Choroid plexus epithelial cell (primary cell): ENCODE data around the gene TRIM2.
A peak's percentile ranks its signal among the peaks of the same experiment; 100 is the strongest.

Source experiments
- DNase-seq: peaks from one replicate; pipeline ENCODE4 v3.0.0-alpha.2; 2010; ENCODE audit warnings: low read depth
- H3K4me3 ChIP-seq: 2 replicates; pipeline ENCODE4 v1.5.1; 2011; ENCODE audit warnings: low read depth, mild to moderate bottlenecking, control low read depth, low read length, moderate library complexity
- TF ChIP-seq, protein P1 (sequence below): conservative IDR thresholded peaks from 2 replicates; pipeline ENCODE4 v1.5.1; 2011; ENCODE audit warnings: low read depth, mild to moderate bottlenecking, control low read depth, inconsistent platforms, low read length, moderate library complexity

The TRIM2 gene

DNA sequence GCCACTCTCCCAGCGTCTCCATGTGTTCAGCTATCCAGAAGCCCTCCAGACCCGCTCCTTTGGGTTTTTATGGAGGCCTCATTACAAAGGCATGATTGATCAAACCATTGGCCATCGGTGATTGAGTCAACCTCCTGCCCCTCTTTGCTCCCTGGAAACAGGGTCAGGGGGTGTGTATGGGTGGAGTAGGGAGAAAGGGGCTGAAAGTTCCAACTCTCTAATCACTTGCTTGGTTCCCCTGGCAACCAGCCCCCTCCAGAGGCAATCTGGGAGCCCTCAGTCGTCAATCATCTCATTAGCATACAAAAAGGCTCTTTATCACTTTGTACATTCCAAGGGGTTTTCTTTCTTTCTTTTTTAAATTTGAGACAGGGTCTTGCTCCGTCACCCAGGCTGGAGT lies 2.3 kb downstream of the TRIM2 start:
- H3K4me3 ChIP-seq = no peak overlapping the region
- TF ChIP-seq, protein P1, sequence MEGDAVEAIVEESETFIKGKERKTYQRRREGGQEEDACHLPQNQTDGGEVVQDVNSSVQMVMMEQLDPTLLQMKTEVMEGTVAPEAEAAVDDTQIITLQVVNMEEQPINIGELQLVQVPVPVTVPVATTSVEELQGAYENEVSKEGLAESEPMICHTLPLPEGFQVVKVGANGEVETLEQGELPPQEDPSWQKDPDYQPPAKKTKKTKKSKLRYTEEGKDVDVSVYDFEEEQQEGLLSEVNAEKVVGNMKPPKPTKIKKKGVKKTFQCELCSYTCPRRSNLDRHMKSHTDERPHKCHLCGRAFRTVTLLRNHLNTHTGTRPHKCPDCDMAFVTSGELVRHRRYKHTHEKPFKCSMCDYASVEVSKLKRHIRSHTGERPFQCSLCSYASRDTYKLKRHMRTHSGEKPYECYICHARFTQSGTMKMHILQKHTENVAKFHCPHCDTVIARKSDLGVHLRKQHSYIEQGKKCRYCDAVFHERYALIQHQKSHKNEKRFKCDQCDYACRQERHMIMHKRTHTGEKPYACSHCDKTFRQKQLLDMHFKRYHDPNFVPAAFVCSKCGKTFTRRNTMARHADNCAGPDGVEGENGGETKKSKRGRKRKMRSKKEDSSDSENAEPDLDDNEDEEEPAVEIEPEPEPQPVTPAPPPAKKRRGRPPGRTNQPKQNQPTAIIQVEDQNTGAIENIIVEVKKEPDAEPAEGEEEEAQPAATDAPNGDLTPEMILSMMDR = no peak
- DNase-seq = no peak

DNA sequence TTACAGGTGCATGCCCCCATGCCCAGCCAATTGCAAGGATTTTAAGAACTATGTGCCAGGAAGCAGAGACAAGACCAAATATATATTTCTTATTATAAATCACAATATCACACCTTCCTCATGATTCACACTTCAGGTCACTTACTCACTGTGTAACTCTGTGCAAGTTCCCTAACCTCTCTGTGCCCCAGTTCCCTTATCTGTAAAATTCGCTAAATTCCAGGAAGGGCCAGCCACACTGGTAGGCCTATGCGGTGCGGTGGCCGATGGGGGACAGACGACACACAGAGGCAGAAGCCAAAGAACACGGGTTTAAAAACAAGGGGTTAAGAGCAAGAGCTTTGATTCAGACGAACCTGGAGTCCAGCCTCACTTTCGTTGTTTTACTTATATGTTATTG lies 2.8 kb downstream of the TRIM2 start:
- TF ChIP-seq, protein P1 = no peak
- H3K4me3 ChIP-seq = no peak overlapping the region
- DNase-seq = no peak

DNA sequence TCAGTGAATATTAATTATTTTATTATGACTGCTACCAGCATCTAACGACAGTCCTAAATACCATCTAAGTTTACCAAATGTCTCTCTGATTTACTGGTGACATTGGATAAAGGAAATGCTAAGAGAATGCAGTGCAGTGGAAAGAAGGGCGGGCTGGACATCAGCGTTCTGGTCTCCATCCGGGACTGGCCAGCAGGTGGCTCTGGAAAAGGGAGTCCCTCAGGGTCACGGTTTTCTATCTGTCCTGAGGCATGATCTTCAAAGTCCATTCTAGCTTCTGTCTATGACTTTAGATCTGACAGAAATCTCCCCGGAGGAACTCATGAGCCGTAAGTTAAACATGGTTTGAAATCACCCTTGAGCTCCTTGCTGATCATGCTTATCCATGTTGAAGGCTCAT lies 3.3 kb downstream of the TRIM2 start:
- DNase-seq = peak; percentile 41
- TF ChIP-seq, protein P1 = peak; percentile 72
- no peak overlapping the region for H3K4me3 ChIP-seq

DNA sequence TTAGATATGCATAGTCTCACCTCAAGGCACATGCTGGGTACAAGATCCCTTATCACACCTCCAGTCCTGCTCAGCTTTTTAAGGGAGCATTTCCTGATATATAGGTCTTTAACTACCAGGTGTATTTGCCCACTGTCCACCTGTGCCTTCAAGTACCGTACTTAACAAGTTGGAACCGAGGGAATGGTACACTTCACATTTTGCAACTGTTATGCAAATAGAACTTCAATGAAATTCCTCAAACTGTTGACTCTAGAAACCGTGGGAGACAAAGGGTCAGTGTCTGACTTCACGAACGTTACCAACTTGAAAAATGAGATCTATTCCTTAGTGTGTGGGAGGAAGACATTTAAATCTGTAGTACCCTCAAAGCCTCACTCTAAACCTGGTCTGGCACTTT lies 5.2 kb downstream of the TRIM2 start:
- TF ChIP-seq, protein P1 = no peak
- H3K4me3 ChIP-seq = no peak overlapping the region
- DNase-seq = peak; percentile 42

DNA sequence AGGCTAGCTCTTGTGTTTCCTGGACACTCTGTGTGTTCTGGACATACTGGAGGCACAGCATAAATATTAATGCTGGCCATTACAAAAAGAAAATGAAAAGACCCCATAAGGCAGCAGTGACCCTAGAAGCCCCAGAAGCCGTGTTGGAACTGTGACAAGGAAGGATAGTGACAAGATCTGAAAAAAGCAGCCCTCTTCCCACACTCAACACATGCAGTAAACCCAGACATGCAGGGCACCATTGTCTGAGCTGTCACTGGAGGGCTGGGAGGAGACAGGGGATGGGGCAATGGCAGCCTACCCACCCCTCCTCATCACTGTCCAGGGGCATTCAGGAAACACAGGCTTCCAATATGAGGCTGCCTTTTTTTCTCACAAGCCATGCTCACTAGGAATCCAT lies 6.5 kb downstream of the TRIM2 start:
- DNase-seq = no peak
- TF ChIP-seq, protein P1 = no peak
- no peak overlapping the region for H3K4me3 ChIP-seq

DNA sequence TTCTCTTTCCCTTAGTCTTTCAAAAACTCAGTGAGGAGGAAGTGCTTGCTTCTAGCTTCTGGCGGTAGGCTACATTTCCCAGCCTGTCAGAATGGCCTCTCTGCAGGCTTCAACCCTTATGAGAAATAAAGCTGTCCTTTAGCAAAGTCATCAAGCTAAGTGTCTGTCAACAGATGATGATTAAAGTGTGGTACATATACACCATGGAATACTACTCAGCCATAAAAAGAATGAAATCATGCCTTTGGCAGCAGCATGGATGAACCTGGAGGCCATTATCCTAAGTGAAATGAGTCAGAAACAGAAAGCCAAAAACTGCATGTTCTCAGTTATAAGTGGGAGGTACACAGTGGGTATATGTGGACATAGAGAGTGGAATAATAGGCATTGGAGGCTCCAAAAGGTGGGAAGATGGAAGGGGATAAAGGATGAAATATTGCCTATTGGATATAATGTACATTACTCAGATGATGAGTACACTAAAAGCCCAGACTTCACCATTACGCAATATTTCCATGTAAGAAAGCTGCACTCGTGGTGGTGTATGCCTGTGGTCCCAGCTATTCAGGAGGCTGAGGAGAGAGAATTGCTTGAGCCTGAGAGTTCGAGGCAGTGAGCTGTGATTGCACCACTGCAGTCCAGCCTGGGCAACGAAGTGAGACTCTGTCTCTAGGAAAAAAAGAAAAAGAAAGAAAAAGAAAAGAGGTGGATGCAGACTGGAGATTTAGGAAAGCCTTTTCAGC lies 7.9 kb downstream of the TRIM2 start:
- TF ChIP-seq, protein P1 = no peak
- peak; percentile 85 for DNase-seq
- no peak overlapping the region for H3K4me3 ChIP-seq

DNA sequence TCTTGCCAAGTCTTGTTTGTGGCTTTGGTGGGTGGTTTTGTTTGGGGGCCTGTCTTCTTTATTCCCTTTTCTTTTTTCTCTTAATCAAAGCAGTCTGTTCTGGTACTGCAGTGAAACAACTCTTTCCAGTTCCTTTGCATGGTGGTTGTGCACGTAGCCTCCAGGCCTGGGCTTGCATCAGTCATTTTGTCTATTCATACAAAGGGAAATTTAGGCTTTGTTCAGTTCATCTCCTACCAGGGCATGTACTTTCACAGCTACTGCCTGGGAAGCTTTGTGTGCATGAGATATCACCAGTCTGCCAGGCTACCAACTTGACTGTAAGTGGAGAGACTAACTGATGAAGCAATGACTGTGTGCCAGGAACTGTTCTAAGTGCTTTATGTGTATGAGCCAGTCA lies 8.5 kb downstream of the TRIM2 start:
- TF ChIP-seq, protein P1 = no peak
- no peak for DNase-seq
- no peak overlapping the region for H3K4me3 ChIP-seq
